ENCODE results near the gene LAMB4.
"Not testable (repeated sequence)": the region's sequence is repeated elsewhere in the genome, so short reads cannot be mapped to it uniquely, and the experiment has no call there.

Gene LAMB4

DNA sequence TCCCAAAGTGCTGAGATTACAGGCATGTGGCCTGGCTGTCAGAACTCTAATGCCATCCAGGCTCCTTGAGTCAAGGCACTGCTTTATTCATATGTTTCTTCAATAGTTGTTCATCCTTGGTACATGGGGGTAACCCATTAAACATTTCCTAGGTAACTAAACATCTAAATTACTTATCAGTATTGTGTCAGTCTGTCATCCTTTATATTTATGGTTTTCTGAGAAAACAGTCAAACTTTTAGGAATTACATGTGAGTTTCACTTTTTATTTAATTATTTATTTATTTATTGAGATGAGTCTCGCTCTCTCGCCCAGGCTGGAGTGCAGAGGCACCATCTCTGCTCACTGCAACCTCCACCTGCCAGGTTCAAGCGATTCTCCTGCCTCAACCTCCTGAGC, 81.7 kb downstream of the LAMB4 start:
- DNase-seq (ENCODE audit: low read depth, low spot score) = no peak

DNA sequence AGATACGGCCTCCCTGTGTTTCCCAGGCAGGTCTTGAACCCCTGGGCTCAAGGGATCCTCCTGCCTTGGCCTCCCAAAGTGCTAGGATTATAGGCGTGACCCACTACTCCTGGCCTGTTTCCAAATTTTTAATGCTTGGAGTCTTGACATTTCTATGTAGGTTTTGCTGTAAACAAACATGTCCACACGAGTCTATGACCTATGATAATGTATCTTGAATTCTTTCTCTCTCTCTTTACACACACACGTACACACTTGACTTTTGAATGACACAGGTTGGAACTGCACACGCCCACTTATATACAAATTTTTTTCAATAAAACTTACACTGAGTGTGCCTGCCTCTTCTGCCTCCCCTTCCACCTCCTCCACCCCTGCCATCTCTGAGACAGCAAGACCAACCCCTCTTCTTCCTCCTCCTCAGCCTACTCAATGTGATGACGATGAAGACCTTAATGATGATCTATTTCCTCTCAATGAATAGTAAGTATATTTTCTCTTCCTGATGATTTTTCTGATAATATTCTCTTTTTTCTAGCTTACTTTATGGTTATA, 83.1 kb downstream of the LAMB4 start:
- DNase-seq (ENCODE audit: low read depth, low spot score) = no peak

DNA sequence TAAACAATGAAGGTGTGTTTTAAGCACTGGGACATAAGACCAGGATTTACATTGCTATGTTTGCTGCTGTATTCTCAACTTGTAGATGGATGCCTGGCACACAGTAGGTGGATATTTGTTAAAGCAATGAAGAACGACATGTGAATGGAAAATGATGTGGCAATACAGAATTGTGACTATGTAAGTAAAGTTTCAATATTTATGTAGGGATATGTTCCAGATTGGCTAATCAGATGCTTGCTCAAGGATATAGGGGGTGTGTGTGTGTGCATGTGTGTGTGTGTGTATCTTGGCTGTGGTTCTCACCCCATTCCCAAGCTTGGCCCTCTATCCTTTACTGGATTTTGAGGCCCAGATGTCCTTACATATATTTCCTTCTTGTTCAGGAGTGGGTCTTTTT, 84.5 kb downstream of the LAMB4 start:
- no peak for DNase-seq (ENCODE audit: low read depth, low spot score)

DNA sequence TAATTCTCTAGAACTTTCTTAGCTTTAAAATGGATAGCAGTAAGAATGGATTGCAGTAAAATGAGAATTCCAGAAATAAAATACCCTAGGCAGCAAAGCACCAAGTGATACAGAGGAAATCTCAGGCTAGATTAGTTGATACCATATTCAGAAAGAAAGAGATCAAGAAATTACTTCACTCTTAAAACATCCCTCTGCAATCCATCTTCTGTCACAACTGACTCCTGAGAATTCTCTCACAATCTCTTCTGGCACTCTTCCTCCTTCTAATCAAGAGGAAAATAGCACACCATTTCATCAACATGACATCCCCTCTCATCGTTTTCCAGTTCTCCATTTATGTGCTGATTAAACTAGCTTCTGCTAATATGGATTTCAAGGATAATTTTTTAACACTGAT, 85.0 kb downstream of the LAMB4 start:
- no peak for DNase-seq (ENCODE audit: low read depth, low spot score)

DNA sequence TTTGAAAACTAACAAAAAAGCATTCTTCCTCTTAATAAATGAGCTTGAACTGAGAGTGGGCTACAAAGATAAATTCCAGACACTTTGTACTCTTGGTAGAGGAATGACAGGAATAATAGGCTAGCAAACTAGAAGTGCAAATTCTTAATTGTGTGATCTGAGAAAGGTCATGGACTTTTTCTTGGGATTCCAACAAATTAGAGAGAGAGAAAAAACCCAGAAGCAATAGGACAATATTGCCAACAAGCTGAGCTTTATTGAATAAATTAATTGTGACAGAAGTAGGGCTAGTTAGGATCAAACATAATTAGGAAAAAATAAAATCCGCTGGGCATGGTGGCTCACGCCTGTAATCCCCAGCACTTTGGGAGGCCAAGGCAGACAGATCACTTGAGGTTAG, 85.8 kb downstream of the LAMB4 start:
- no peak for DNase-seq (ENCODE audit: low read depth, low spot score)

DNA sequence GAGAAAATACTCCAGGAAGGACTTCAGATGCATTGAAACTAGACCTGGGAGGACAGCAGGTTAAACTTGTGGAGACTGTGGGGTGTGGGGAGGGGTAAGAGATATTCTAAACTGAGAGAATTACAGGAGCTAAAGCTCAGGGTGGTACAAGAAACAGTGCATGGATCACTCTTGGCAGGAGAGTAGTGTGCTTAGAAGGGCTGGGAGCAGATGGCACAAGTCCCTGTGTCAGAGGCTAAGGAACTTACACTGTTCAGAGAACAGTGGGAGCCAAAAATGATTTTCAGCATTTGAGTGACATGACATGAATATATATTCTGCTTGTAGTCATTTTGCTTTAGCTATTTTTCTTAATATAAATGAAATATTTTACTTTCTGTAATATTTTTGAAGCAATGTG, 91.2 kb downstream of the LAMB4 start:
- no peak for DNase-seq (ENCODE audit: low read depth, low spot score)

DNA sequence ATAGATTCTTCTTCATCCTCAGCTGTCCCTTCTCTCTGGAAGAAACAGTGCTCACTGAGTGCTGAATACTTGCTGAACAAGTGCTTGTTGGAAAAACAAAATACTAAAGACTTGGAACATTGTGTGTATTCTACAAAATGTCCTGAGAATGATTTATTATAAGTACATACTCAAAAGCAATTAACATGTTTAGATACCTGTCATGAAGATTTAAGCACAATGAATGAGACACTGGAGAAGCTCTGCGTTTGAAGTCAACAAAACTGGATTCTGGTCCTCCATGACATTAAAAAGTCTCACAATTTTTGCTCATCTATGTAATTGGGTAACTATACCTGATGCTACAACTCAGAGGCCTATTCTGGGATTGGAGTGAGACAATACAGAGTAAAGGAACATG, 92.4 kb downstream of the LAMB4 start:
- no peak for DNase-seq (ENCODE audit: low read depth, low spot score)

DNA sequence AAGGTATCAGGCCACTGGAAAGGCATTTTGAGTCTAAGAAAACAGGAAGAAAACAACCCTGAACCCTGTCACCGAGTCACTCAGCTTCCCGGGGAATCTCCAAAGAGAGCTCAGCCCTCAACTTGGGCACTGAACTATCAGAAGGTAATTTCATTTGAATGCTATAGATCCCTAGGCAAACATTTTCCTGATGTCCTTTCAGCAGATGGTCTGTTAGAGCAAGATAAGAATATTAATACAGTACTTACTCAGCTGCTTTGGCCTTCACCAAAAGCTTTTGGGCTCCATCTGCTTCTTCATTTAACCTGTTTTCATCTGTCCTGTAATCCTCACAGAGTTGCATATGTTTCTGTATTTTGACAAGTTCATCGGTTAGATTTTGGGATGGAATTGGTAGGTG, 93.0 kb downstream of the LAMB4 start:
- no peak for DNase-seq (ENCODE audit: low read depth, low spot score)

DNA sequence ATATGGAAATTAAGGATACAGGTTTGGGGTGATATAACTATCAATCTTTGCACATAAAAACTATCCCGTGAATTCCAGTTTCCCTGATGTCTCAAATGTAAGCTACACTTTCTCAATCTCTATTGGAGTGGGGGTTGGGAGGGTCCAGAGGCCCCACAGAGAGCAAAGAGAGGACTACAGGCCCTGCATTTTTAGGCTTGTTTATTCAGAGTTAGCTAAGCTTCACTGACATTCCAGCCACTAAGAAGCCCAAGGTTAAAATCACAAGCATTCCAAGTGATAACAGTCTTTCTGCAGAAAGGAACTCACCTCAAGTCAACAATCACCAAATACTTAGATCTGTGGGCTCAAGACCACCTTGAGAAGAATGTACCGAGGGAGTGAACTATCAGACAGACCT, 95.6 kb downstream of the LAMB4 start:
- DNase-seq (ENCODE audit: low read depth, low spot score) = peak; percentile 33

DNA sequence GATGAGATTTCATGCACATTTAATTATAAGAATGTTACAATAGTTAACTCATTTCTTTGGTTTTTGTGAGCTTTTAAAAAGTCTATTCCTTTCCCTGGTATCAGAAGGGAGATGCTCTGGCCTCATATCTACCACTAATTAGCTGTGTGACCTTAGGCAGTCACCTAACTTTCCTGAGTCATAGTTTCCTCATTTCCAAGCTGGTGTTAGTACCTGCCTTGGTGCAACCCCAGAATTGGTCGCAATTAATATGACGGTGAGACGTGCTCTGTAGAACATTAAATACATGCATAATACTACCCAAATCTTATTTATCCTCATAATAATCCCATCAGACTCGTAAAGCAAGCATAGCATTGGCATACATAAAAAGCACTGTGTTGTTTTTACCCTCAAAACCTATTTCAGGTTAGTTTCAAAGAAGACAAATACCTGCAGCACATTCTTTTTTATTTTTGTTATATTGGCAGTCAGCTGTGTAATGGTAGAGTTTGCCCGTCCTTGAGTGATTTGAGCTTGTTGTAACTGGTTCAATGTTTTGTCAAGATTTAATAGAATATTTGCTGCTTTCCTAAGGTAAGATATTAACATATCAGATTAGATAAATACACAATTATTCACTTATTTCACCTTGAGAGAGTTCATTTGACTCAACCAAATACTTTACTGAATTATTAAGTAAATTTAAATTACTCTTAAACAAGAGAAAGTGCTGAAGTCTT, 96.2 kb downstream of the LAMB4 start:
- no peak for DNase-seq (ENCODE audit: low read depth, low spot score)

DNA sequence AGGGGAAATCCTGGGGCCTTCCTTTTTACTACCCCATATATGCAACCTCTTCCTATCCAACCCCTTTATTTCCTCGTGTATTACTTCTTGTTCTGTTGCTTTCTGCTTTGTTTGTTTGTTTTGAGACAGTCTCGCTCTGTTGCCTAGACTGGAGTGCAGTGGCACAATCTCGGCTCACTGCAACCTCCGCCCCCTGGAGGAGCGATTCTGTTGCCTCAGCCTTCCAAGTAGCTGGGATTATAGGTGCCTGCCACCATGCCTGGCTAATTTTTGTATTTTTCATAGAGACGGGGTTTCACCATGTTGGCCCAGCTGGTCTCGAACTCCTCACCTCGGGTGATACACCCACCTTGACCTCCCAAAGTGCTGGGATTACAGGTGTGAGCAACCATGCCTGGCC, 96.9 kb downstream of the LAMB4 start:
- DNase-seq (ENCODE audit: low read depth, low spot score) = not testable (repeated sequence)

DNA sequence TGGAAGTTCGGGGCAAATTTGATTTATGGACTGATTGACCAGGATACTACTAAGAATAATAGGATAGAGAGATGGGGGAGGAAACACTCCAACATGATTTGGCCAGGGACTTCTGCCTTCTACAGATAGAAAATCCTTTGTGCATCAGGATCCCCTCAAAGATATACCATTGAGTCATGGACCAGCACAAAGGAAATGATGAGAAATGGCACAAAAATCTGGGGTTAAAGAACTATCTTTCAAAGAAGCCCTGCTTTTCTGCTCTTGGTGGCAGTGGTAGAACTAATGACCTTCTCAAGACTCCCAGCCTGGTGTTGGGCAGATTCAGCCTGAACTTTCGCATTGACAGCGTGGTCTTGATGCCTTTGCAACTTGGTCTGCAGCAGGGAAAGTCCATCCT, 99.6 kb downstream of the LAMB4 start:
- DNase-seq (ENCODE audit: low read depth, low spot score) = no peak

DNA sequence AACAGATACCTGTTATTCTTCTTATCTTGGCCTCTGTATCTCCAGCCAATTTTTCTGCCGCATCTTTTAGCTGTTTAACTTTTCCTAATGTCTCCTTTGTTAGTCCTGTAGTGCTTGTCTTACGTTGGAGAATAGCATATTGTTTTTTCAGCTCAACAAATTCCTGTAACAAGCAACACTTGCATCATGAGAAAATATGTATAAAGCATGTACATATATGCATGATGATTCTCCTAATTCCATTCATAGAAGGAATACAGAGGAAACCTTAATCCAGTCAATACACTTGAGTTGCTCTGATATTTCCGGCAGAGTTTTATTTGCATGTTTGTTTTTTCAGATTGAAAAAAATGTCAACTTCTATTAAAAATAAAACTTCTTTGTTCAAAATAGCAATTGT, 101.1 kb downstream of the LAMB4 start:
- no peak for DNase-seq (ENCODE audit: low read depth, low spot score)

DNA sequence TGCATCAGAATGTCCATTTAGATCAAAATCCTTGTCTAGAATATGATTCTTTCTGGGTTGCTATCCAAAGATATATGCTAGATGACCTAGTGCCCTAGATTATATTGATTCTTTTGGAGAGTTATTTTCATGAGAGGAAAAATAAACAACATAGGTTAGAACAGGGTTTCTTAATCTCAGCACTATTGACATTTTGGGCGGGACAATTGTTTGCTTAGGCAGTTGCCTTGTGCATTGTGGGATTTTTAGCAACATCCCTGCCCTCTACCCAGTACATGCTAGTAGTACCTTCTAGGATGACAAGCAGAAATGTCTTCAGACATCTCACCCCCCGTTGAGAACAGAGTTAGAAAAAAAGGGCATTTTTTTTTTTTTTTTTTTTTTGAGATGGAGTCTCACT, 102.0 kb downstream of the LAMB4 start:
- DNase-seq (ENCODE audit: low read depth, low spot score) = no peak

DNA sequence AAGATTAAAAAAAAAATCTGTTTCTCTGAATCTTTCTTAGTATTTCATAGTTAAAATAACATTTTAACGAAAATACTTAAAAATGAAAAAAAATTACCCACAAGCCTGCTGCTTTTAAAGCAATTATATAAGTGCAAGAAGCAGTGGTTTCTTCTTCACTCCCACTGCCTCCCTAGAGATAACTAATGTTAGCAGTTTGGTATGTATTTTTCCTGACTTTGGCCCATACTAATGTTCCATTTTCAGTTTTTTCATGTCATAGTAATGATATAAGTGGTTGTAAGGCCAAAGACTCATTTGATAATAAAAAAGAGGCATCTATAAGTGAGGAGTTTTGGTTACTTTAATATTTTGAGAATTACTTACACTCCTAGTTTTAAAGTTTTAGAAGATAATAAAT, 102.9 kb downstream of the LAMB4 start:
- DNase-seq (ENCODE audit: low read depth, low spot score) = no peak

DNA sequence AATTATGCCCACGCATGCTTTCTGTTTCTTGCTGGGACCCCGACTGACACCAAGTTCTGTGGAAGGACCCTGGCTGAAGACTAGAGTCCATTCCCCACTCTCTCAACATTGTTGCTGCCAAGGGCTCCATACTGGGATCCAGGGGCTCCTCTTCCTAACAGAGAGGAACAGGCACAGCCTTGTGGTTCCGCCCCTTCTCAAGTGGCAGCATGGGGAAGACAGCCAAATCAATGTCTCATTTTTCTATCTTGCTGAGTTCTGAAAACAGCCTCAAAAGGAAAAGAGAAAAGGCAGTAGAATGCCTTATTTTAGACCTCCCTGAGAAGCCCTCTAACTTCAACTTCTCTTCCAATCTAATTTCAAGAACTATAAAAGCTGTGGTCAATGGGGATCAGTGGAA, 103.5 kb downstream of the LAMB4 start:
- no peak for DNase-seq (ENCODE audit: low read depth, low spot score)

DNA sequence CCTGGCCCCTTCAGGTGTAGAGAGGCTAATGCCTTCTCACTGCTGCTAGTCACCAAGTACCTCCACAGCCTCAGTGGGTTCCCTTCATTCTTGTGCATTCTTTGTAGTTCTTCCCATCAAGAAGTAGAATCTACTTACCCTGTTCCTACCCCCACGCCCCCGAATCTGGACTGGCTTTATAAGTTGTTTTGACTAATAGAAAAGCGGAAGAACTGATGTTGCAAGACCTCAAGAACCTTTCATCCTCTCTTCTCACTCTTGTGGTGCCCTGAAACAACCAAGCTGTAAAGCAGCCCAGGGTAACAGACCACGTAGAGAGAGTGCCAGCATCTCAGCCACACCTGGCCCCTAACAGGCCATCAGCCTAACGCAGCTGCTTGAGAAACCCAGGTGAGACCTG, 104.0 kb downstream of the LAMB4 start:
- no peak for DNase-seq (ENCODE audit: low read depth, low spot score)

DNA sequence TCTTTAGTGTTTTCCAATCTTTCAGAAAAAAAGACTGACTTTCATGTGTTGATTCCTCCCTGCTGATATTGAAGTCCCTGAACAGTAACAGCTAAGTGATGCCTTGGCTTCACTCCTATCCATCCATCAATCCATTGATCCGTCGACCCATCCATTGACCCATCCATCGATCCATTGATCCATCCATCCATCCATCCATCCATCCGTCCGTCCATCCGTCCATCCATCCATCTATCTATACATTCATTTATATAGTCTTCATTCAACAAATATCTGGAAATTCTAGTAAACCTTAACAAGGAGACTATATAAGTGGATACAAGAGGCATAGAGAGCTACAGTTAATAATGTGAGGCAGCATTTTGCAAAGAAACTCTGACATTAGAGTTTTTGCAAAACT, 105.6 kb downstream of the LAMB4 start:
- DNase-seq (ENCODE audit: low read depth, low spot score) = no peak

DNA sequence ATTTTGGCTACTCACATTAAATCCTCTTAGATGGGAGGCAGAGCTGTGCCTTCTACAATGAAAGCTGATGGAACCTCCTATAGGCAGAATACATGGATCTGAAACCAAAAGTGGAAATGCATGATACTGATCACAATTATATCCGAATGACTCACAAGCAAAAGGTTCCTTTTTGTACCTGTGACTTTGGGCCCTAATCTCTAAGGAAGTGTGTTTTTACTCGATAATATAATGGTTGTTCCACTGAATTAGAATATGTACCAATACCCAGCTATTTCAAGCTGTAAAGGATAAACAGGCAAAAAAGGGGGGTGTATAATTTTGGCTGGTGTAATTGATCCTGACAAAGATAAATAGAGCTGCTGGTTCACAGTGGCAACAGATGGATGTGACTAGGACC, 109.6 kb downstream of the LAMB4 start:
- DNase-seq (ENCODE audit: low read depth, low spot score) = no peak

DNA sequence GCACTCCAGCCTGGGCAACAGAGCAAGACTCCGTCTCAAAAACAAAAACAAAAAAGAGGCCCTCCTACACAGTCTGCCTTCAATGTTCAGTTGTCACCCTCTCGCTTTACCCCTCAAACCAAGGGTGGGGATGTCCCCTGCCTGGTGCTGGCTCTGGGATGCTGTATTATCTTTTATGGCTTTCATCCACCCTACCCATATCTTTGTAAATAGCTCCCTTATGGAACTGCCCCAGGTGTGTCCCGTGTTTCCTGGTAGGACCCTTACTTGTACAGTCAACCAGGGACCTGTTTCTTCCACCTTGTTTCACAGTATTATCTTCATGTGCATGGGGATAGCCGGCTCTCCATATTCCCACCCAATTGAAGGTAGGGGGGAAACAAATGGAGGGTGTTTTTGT, 111.5 kb downstream of the LAMB4 start:
- DNase-seq (ENCODE audit: low read depth, low spot score) = no peak

DNA sequence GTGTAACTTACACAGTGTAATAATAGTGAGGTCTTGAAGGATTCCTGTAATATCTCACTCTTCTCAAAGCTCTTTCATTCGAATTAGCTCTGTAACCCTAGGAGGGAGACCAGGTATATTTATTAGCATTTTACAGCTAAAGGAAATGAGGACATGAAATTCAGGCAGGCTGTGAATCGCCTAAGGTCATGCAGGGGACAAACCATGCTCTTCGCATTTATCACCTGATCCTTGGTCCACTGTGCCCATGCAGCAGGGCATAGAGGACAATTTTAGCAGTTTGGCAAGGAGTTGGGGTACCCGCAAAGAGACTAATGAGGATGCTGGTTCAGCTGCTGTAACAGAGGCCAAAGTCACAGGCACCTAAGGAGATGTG, 112.4 kb downstream of the LAMB4 start:
- no peak for DNase-seq (ENCODE audit: low read depth, low spot score)

DNA sequence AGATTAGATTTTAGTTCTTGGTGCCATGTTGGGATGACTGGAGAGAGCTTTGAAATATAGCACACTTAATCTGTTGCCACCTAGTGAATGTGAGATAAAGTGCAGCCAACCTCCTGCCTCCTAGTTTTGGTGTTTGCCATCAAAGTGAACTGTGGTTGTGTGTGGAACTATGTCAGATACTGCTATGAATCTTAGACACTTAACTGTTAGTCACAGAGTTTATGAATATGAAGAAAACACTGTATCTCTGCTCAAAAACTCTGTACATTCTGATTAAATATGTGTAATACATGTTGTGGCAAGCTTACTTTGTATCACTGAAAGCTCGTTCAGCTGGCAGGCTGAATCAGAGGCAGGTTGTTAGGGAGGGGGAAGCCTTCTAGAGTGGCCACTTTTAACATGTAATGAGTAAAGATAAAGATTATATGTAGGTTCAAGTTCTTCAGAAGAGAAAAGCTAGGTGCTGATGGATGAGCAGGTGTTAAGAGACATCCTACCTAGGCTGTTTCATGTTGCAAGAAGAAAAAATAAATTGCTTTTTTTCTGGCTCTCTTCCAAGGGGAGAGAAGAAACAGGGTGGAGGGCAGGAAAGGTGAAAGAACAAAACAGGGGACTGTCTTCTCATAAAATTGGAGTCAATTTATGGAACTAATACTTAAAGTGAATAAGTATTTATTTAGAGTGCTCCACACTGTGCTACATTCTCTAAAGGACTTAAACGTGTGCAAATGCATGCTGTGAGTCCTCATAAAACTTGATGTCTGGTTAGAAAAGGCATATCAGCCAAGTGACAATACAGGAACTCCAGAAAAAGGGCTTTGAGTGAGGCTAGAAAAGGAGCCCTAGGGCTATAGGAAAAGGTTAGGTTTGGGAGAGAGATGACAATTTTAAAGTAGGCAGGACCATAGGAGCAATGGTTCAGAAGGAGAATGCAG, 113.1 kb downstream of the LAMB4 start:
- no peak for DNase-seq (ENCODE audit: low read depth, low spot score)

DNA sequence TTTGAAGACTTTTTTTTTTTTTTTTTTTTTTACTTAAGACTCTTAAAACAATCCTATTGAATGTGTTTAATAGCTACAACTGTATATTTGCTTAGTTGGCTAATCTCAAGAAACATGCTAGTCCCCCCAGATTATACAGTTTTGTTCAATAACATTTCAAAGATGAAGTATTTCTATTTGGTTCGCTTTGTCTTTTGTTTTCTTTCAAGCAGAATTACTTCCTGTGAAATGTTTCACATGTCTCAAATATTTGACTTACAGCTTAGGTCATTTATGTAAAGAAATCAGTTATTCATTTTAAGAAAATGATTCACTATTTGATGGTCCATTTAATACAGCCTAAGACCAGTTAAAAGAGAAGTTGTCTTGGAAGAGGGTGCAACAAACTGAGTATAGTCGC, 114.4 kb downstream of the LAMB4 start:
- no peak for DNase-seq (ENCODE audit: low read depth, low spot score)
